Stimulated activated CD8-positive, alpha-beta memory T cell treated with anti-CD3 and anti-CD28 coated beads, Interleukin-7, amount 100 ng/mL, for 48 hours (primary cell): ENCODE data around the gene OCSTAMP.
A peak's percentile ranks its signal among the peaks of the same experiment; 100 is the strongest.

Experiments used
- DNase-seq, 2 donors: peaks; one replicate each; pipeline ENCODE4 v3.0.0-alpha.2; 2020; ENCODE audit warnings: low read depth in 1 of 2; ENCODE audit errors: extremely low read depth in 1 of 2

Gene OCSTAMP

GRCh38 chr20:46573788-46574584 lies 23.5 kb upstream of the OCSTAMP start:
- DNase-seq, result no peak

GRCh38 chr20:46573234-46573633 lies 22.8 kb upstream of the OCSTAMP start:
- no peak for DNase-seq

GRCh38 chr20:46572790-46573189 lies 22.3 kb upstream of the OCSTAMP start:
- no peak for DNase-seq

GRCh38 chr20:46572153-46572552 lies 21.7 kb upstream of the OCSTAMP start:
- no peak for DNase-seq

- DNase-seq, result no peak
Measured at GRCh38 chr20:46571418-46571817, 21.0 kb upstream of the OCSTAMP start.

- no peak for DNase-seq
Measured at GRCh38 chr20:46570956-46571355, 20.5 kb upstream of the OCSTAMP start.

GRCh38 chr20:46569961-46570360 lies 19.5 kb upstream of the OCSTAMP start:
- no peak for DNase-seq

- DNase-seq, result no peak
Measured at GRCh38 chr20:46568570-46569129, 18.2 kb upstream of the OCSTAMP start.

GRCh38 chr20:46566125-46566524 lies 15.7 kb upstream of the OCSTAMP start:
- DNase-seq, result no peak

- no peak for DNase-seq
Measured at GRCh38 chr20:46564241-46564957, 13.9 kb upstream of the OCSTAMP start.

- no peak for DNase-seq
Measured at GRCh38 chr20:46563860-46564221, 13.4 kb upstream of the OCSTAMP start.

GRCh38 chr20:46563170-46563859 lies 12.9 kb upstream of the OCSTAMP start:
- no peak for DNase-seq

- peak in 1 of 2 donors; percentile 49 for DNase-seq
Measured at GRCh38 chr20:46562373-46563169, 12.1 kb upstream of the OCSTAMP start.

GRCh38 chr20:46562009-46562372 lies 11.5 kb upstream of the OCSTAMP start:
- DNase-seq, result no peak

- DNase-seq, result no peak
Measured at GRCh38 chr20:46559685-46560440, 9.4 kb upstream of the OCSTAMP start.

- no peak for DNase-seq
Measured at GRCh38 chr20:46559001-46559400, 8.5 kb upstream of the OCSTAMP start.

GRCh38 chr20:46558511-46558959 lies 8.1 kb upstream of the OCSTAMP start:
- peak in 1 of 2 donors; percentile 68 for DNase-seq

- DNase-seq, result no peak
Measured at GRCh38 chr20:46557231-46557956, 6.9 kb upstream of the OCSTAMP start.

- DNase-seq, result no peak
Measured at GRCh38 chr20:46555370-46555956, 5.0 kb upstream of the OCSTAMP start.
